Ascending aorta (tissue), 2 donors: ENCODE measurements around the gene FBXO38. TPM values are rescaled to one million over a fixed set of nuclear protein-coding genes. Genes with fewer than 3 reads are reported as not detected.

ENCODE experiments used
- DNase-seq, 2 donors: peaks; one replicate each; pipeline ENCODE4 v3.0.0-alpha.2; 2019; ENCODE audit warnings: low spot score in 2 of 2
- H3K27ac ChIP-seq, 2 donors: fragments of 200-600 bp; sonication (generic); one replicate each; pipeline ENCODE4 v1.5.1; 2016 to 2017; ENCODE audit warnings: mild to moderate bottlenecking in 1 of 2
- H3K27me3 ChIP-seq: fragments of 200-600 bp; sonication (generic); one replicate; pipeline ENCODE4 v1.5.1; 2017
- H3K36me3 ChIP-seq, 2 donors: fragments of 200-600 bp; sonication (generic); one replicate each; pipeline ENCODE4 v1.5.1; 2016
- H3K4me1 ChIP-seq, 2 donors: fragments of 200-600 bp; sonication (generic); one replicate each; pipeline ENCODE4 v1.5.1; 2016 to 2017; ENCODE audit warnings: mild to moderate bottlenecking in 1 of 2
- H3K4me3 ChIP-seq, 2 donors: fragments of 200-600 bp; sonication (generic); one replicate each; pipeline ENCODE4 v1.5.1; 2016 to 2017; ENCODE audit warnings: mild to moderate bottlenecking in 1 of 2
- H3K9me3 ChIP-seq, 2 donors: fragments of 200-600 bp; sonication (generic); one replicate each; pipeline ENCODE4 v1.5.1; 2016
- CTCF ChIP-seq, 3 experiments: fragments of 200-600 bp in 2 of 3; fragments of 450-650 bp in 1 of 3; sonication (generic) in 2 of 3; IDR thresholded peaks; one replicate each; pipeline ENCODE4 v1.5.1; 2016 to 2019; ENCODE audit warnings: antibody characterized with exemption in 3 of 3, mild to moderate bottlenecking in 1 of 3, moderate library complexity in 1 of 3
- intact Hi-C: fragments of 100-400 bp; cut with DNase I; formaldehyde crosslinking; loops from one replicate; pipeline ENCODE4 v1.15.1; 2023
- total RNA-seq: library from RNA; depleted of rRNA; stranded (reverse); fragments of >200 nt; gene quantifications from one replicate; pipeline ENCODE4 v1.1.0, GENCODE V29; 2016

Gene FBXO38
- total RNA-seq, 1 donor from 2014 or later = 12.1 TPM

GRCh38 chr5:148438933-148439332 lies 55.2 kb downstream of the FBXO38 start:
- Histone ChIP-seq H3K27ac (no peak overlapping the region), H3K4me1 (no peaks in the 10 kb centered on the region), H3K9me3 (no peaks in the 10 kb centered on the region), H3K36me3 (peaks cover 54 to 66% of the 10 kb centered on the region in 2 donors), H3K27me3 (no peaks in the 10 kb centered on the region), H3K4me3 (no peak overlapping the region)
- TF ChIP-seq CTCF (IDR thresholded peaks at IDR 0.05) = no peak
- intact Hi-C loops = no loop called here
- no peak for DNase-seq

DNA sequence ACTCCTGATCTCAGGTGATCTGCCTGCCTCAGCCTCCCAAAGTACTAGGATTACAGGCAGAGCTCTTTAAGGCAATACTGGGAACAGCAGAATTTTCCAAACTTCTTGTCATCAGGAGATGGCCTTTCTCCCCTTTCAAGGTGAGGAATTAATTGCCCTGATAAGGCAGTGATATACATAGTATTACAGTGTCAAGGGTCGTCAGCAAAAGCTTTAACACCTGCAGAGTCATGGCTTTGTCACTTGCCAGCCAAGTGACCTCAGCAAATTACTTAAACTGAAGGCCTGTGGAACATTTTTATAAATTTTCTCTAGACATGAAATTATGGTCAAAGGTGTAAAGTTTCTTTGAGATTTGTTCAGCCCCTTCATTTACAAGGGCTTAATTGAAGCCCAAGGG lies 59.5 kb downstream of the FBXO38 start:
- Histone ChIP-seq H3K4me1 (no peaks in the 10 kb centered on the region), H3K27ac (no peak overlapping the region), H3K27me3 (no peaks in the 10 kb centered on the region), H3K36me3 (peaks cover 28 to 40% of the 10 kb centered on the region in 2 donors), H3K9me3 (no peaks in the 10 kb centered on the region), H3K4me3 (no peak overlapping the region)
- no peak for DNase-seq
- intact Hi-C loops = loop anchor here (5.0 to 10.0 kb wide), 3 partner anchors 266 to 594 kb away; no protein-coding TSS in a partner anchor
- TF ChIP-seq CTCF (IDR thresholded peaks at IDR 0.05) = no peak

DNA sequence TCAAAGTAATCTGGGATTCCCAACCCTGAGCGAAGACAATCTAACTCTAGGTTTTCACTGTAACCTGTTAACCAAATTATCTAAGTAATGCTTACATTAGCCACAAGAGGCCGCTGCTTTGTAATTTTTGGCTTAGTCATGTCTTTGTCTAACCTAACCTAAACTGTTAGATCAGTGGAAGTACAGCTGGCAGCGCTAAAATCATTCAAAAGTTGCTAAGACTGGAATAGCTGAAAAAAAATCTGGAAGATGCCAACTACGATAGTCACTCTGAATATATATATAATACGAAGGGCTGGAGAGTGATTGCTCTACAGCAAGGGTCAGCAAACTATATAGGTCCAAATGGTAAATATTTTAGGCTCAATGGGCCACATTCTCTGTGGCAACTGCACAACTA lies 60.2 kb downstream of the FBXO38 start:
- Histone ChIP-seq H3K27ac (no peak overlapping the region), H3K9me3 (no peaks in the 10 kb centered on the region), H3K27me3 (no peaks in the 10 kb centered on the region), H3K36me3 (peaks cover 24 to 33% of the 10 kb centered on the region in 2 donors), H3K4me3 (no peak overlapping the region), H3K4me1 (no peaks in the 10 kb centered on the region)
- DNase-seq = peak in 1 of 2 donors; percentile 69
- intact Hi-C loops = loop anchor here (1.0 to 10.0 kb wide), 6 partner anchors 39 to 671 kb away; no protein-coding TSS in a partner anchor
- TF ChIP-seq CTCF (IDR thresholded peaks at IDR 0.05) = peak; percentile 65 to 69 (median 67)

GRCh38 chr5:148445578-148445977 lies 61.8 kb downstream of the FBXO38 start:
- Histone ChIP-seq H3K4me3 (no peak overlapping the region), H3K27me3 (no peaks in the 10 kb centered on the region), H3K27ac (no peak overlapping the region), H3K9me3 (no peaks in the 10 kb centered on the region), H3K4me1 (no peaks in the 10 kb centered on the region), H3K36me3 (peaks cover 17 to 18% of the 10 kb centered on the region in 2 donors)
- no peak for TF ChIP-seq CTCF (IDR thresholded peaks at IDR 0.05)
- no peak for DNase-seq
- intact Hi-C loops = loop anchor here (2.0 to 10.0 kb wide), 3 partner anchors 37 to 669 kb away; no protein-coding TSS in a partner anchor

- Histone ChIP-seq H3K27me3 (no peaks in the 10 kb centered on the region), H3K4me3 (no peak overlapping the region), H3K36me3 (peaks cover 8 to 11% of the 10 kb centered on the region in 2 donors), H3K9me3 (no peaks in the 10 kb centered on the region), H3K4me1 (no peaks in the 10 kb centered on the region), H3K27ac (no peak overlapping the region)
- DNase-seq = no peak
- intact Hi-C loops = loop anchor here (10.0 kb wide), 1 partner anchor 548 kb away; no protein-coding TSS in a partner anchor
- TF ChIP-seq CTCF (IDR thresholded peaks at IDR 0.05) = no peak
Observed at GRCh38 chr5:148446611-148447010, 62.9 kb downstream of the FBXO38 start.
